ENCODE results near the gene RWDD3. TPM values are rescaled to one million over a fixed set of nuclear protein-coding genes. Genes with fewer than 3 reads are reported as not detected.

The RWDD3 gene
- polyA plus RNA-seq, 2 donors, result 7.8 to 26.9 TPM

DNA sequence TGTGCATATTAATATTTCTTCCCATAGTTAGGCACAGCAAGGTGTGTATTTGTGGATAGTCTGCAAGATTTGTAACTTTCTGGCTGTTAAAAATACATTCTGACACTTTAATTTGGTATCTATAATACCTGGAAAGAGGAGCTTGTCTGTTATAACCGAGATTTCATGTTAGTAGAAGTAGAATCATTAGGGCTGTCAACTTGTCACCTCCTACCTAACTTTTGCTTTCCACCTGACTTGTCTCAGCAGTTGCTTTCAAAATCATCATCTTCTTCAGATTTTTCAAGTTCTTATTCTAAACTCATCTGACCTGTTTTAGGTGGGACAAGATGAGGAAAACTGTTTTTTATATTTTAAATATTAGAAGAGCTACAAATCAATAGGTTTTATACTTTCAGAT is 11.0 kb downstream of the RWDD3 start:
- Histone ChIP-seq H3K4me3 (ENCODE audit: low read depth in 1 of 2, low read length in 2 of 2) (no peak overlapping the region), H3K4me1 (ENCODE audit: control insufficient read depth in 2 of 2, insufficient read depth in 2 of 2, low read length in 1 of 2) (no peaks in the 10 kb centered on the region), H3K27ac (ENCODE audit: low read depth in 2 of 2, low read length in 1 of 2) (no peak overlapping the region), H3K36me3 (ENCODE audit: control insufficient read depth in 2 of 2, insufficient read depth in 2 of 2, low read length in 1 of 2) (peaks cover 9 to 12% of the 10 kb centered on the region in 2 donors), H3K27me3 (ENCODE audit: control insufficient read depth in 1 of 2, insufficient read depth in 2 of 2, low read length in 2 of 2) (no peaks in the 10 kb centered on the region), H3K9me3 (ENCODE audit: control insufficient read depth in 2 of 2, insufficient read depth in 1 of 2, low read depth in 1 of 2, low read length in 1 of 2) (peaks cover 2 to 4% of the 10 kb centered on the region in 2 donors)
- 39 to 50% methylated on average over 1 of the region's 1 CpG for WGBS, 2 donors

DNA sequence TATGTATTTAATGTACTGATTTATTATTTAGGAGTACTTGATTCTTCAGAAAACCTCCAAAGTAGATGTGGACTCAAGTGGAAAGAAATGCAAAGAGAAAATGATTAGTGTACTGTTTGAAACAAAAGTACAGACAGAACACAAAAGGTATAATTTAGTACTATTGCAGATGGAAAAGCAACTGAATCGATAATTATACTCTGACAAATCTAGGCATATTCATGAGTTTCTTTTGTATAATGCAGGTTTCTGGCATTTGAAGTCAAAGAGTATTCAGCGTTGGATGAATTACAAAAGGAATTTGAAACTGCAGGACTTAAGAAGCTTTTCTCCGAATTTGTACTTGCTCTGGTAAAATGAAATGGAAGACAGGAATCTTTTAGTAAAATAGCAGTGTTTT is 12.5 kb downstream of the RWDD3 start:
- no peaks in the 10 kb centered on the region for H3K4me1 ChIP-seq (ENCODE audit: control insufficient read depth in 2 of 2, insufficient read depth in 2 of 2, low read length in 1 of 2)
- no peak overlapping the region for H3K27ac ChIP-seq (ENCODE audit: low read depth in 2 of 2, low read length in 1 of 2)
- H3K27me3 ChIP-seq (ENCODE audit: control insufficient read depth in 1 of 2, insufficient read depth in 2 of 2, low read length in 2 of 2), result no peaks in the 10 kb centered on the region
- H3K9me3 ChIP-seq (ENCODE audit: control insufficient read depth in 2 of 2, insufficient read depth in 1 of 2, low read depth in 1 of 2, low read length in 1 of 2), result peaks cover 0 to under 1% of the 10 kb centered on the region in 2 donors
- no peak overlapping the region for H3K4me3 ChIP-seq (ENCODE audit: low read depth in 1 of 2, low read length in 2 of 2)
- peaks cover 4% of the 10 kb centered on the region in 2 donors for H3K36me3 ChIP-seq (ENCODE audit: control insufficient read depth in 2 of 2, insufficient read depth in 2 of 2, low read length in 1 of 2)
- WGBS, 2 donors, result 75 to 80% methylated on average over 3 of the region's 3 CpGs

DNA sequence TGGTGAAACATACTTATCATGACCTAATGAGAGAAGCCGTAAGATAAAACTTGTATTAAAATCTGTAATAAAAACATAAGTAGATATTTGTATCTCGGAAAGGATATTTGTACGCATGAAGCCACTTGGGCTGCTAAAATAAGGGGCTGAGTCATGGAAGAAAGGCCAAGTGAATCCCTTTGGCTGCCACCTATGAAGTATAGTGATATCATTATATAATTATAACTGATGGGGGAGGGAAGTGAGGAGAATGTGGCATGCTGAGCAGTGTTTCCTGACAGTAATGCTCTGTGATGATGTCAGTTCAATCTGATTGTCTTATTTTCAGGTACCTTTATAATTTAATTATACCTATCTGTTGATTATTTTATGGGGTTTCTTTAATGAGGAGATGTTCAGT is 13.6 kb downstream of the RWDD3 start:
- WGBS, 2 donors, result 97 to 98% methylated on average over 3 of the region's 3 CpGs

DNA sequence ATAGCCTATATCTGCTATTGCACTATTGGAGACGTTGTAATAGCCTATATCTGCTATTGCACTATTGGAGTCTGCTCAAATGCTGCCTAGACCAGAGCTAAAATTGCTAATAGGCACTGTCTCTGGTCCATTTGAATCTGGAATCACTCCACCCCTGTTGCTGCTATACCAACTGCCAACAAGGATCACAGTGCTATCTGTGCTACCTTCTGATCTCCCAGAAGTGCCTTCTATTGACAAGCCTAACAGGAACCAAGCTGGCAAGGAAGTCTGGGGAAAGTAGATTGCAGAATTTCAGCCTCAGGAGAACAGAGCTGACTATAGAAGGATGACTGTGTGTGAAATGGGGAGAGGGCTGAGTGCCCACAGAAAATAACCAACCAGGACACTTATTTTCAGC is 15.9 kb downstream of the RWDD3 start:
- Histone ChIP-seq H3K27ac (ENCODE audit: low read depth in 2 of 2, low read length in 1 of 2) (no peak overlapping the region), H3K4me1 (ENCODE audit: control insufficient read depth in 2 of 2, insufficient read depth in 2 of 2, low read length in 1 of 2) (no peaks in the 10 kb centered on the region), H3K4me3 (ENCODE audit: low read depth in 1 of 2, low read length in 2 of 2) (no peak overlapping the region), H3K36me3 (ENCODE audit: control insufficient read depth in 2 of 2, insufficient read depth in 2 of 2, low read length in 1 of 2) (peaks cover 0 to 3% of the 10 kb centered on the region in 2 donors), H3K9me3 (ENCODE audit: control insufficient read depth in 2 of 2, insufficient read depth in 1 of 2, low read depth in 1 of 2, low read length in 1 of 2) (no peaks in the 10 kb centered on the region), H3K27me3 (ENCODE audit: control insufficient read depth in 1 of 2, insufficient read depth in 2 of 2, low read length in 2 of 2) (no peaks in the 10 kb centered on the region)
- WGBS, 2 donors, result 50 to 73% methylated on average over 1 of the region's 1 CpG

More for the DNA sequence above, 13.6 kb downstream of the RWDD3 start:
- peaks cover 0 to 3% of the 10 kb centered on the region in 2 donors for H3K36me3 ChIP-seq (ENCODE audit: control insufficient read depth in 2 of 2, insufficient read depth in 2 of 2, low read length in 1 of 2)
- no peaks in the 10 kb centered on the region for H3K27me3 ChIP-seq (ENCODE audit: control insufficient read depth in 1 of 2, insufficient read depth in 2 of 2, low read length in 2 of 2)
- H3K9me3 ChIP-seq (ENCODE audit: control insufficient read depth in 2 of 2, insufficient read depth in 1 of 2, low read depth in 1 of 2, low read length in 1 of 2), result no peaks in the 10 kb centered on the region
- no peaks in the 10 kb centered on the region for H3K4me1 ChIP-seq (ENCODE audit: control insufficient read depth in 2 of 2, insufficient read depth in 2 of 2, low read length in 1 of 2)
- no peak overlapping the region for H3K4me3 ChIP-seq (ENCODE audit: low read depth in 1 of 2, low read length in 2 of 2)
- no peak overlapping the region for H3K27ac ChIP-seq (ENCODE audit: low read depth in 2 of 2, low read length in 1 of 2)

DNA sequence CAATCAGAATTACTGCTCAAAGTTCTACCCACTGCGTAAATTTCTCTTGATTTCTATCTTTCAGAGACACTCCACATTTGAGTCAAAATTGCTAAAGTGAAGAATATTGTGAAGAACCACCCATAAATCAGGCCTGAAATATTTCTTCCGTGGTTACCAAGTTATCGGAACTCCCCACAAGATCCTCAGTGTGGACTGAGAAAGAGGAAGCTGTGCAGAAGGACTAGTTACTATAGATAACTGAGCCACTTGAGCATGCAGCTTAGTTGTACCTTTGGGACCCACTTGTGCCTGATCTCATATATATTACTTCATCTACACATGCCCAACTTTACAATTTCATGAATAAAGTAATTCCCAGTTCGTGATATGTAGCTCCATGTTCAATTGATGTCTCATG is 18.4 kb downstream of the RWDD3 start:
- 88 to 89% methylated on average over 4 of the region's 4 CpGs for WGBS, 2 donors
- no peak overlapping the region for H3K27ac ChIP-seq (ENCODE audit: low read depth in 2 of 2, low read length in 1 of 2)
- H3K4me1 ChIP-seq (ENCODE audit: control insufficient read depth in 2 of 2, insufficient read depth in 2 of 2, low read length in 1 of 2), result no peaks in the 10 kb centered on the region
- no peak overlapping the region for H3K4me3 ChIP-seq (ENCODE audit: low read depth in 1 of 2, low read length in 2 of 2)
- H3K36me3 ChIP-seq (ENCODE audit: control insufficient read depth in 2 of 2, insufficient read depth in 2 of 2, low read length in 1 of 2), result peaks cover 0 to 3% of the 10 kb centered on the region in 2 donors
- H3K27me3 ChIP-seq (ENCODE audit: control insufficient read depth in 1 of 2, insufficient read depth in 2 of 2, low read length in 2 of 2), result no peaks in the 10 kb centered on the region
- no peaks in the 10 kb centered on the region for H3K9me3 ChIP-seq (ENCODE audit: control insufficient read depth in 2 of 2, insufficient read depth in 1 of 2, low read depth in 1 of 2, low read length in 1 of 2)

DNA sequence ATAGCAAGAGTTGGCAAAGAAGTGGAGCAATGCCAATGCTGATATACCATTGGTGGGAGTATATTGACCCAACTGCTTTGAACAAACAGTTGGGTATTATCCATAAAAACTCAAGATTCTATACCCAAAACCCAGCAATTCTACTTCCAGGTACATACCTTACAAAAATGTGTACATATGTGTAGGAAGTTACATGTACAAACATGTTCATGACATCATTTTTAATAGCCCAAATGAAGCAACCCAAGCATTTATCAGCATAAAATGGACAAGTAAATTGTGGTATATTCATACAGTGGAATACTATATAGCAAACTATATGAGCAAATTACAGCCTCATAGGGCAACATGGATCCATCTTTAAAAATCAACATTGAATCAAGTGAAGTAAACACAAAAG is 20.9 kb downstream of the RWDD3 start:
- Histone ChIP-seq H3K27me3 (ENCODE audit: control insufficient read depth in 1 of 2, insufficient read depth in 2 of 2, low read length in 2 of 2) (no peaks in the 10 kb centered on the region), H3K9me3 (ENCODE audit: control insufficient read depth in 2 of 2, insufficient read depth in 1 of 2, low read depth in 1 of 2, low read length in 1 of 2) (no peaks in the 10 kb centered on the region), H3K36me3 (ENCODE audit: control insufficient read depth in 2 of 2, insufficient read depth in 2 of 2, low read length in 1 of 2) (peaks cover 0 to under 1% of the 10 kb centered on the region in 2 donors), H3K4me1 (ENCODE audit: control insufficient read depth in 2 of 2, insufficient read depth in 2 of 2, low read length in 1 of 2) (no peaks in the 10 kb centered on the region), H3K27ac (ENCODE audit: low read depth in 2 of 2, low read length in 1 of 2) (no peak overlapping the region), H3K4me3 (ENCODE audit: low read depth in 1 of 2, low read length in 2 of 2) (no peak overlapping the region)

DNA sequence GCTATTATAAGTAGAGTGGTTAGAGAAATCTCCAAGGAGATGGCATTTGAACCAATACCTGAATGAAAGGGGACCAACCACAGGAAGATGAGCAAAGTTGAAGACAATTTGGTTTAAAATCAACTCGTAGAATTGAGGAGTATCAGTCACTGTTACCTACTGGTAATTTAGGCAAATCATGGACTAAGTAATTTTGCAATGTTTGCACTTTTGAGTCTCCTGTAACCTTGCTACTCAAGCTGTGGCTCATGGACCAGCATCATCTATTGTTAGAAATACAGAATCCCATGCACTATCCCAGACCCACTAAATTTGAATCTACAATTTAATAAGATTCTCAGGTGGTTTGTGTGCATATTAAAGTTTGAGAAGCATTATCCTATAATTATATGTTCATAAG is 21.8 kb downstream of the RWDD3 start:
- H3K4me1 ChIP-seq (ENCODE audit: control insufficient read depth in 2 of 2, insufficient read depth in 2 of 2, low read length in 1 of 2), result no peaks in the 10 kb centered on the region
- no peak overlapping the region for H3K4me3 ChIP-seq (ENCODE audit: low read depth in 1 of 2, low read length in 2 of 2)
- no peaks in the 10 kb centered on the region for H3K9me3 ChIP-seq (ENCODE audit: control insufficient read depth in 2 of 2, insufficient read depth in 1 of 2, low read depth in 1 of 2, low read length in 1 of 2)
- 70 to 84% methylated on average over 1 of the region's 1 CpG for WGBS, 2 donors
- no peaks in the 10 kb centered on the region for H3K27me3 ChIP-seq (ENCODE audit: control insufficient read depth in 1 of 2, insufficient read depth in 2 of 2, low read length in 2 of 2)
- no peaks in the 10 kb centered on the region for H3K36me3 ChIP-seq (ENCODE audit: control insufficient read depth in 2 of 2, insufficient read depth in 2 of 2, low read length in 1 of 2)
- no peak overlapping the region for H3K27ac ChIP-seq (ENCODE audit: low read depth in 2 of 2, low read length in 1 of 2)

DNA sequence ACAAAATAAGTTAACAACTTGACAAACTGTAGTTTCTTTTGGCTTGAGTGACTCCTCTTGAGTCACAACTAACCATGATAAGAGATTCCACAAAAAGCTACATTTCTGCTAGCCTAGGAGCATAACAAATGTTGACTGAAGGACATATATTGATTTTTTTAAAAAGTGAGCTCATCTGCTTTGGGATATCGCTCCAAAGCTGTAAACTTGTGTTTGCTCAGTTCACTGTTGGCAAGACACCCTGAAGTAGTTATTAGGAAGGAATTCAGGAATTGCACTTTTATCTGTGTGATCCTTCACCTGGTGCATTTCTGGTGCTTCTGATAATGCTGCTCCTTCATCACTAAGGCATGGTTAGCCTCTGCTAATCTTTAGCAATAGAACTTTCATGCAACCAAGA is 23.7 kb downstream of the RWDD3 start:
- H3K27ac ChIP-seq (ENCODE audit: low read depth in 2 of 2, low read length in 1 of 2), result no peak overlapping the region
- H3K4me3 ChIP-seq (ENCODE audit: low read depth in 1 of 2, low read length in 2 of 2), result no peak overlapping the region
- H3K9me3 ChIP-seq (ENCODE audit: control insufficient read depth in 2 of 2, insufficient read depth in 1 of 2, low read depth in 1 of 2, low read length in 1 of 2), result no peaks in the 10 kb centered on the region
- H3K27me3 ChIP-seq (ENCODE audit: control insufficient read depth in 1 of 2, insufficient read depth in 2 of 2, low read length in 2 of 2), result no peaks in the 10 kb centered on the region
- no peaks in the 10 kb centered on the region for H3K36me3 ChIP-seq (ENCODE audit: control insufficient read depth in 2 of 2, insufficient read depth in 2 of 2, low read length in 1 of 2)
- no peaks in the 10 kb centered on the region for H3K4me1 ChIP-seq (ENCODE audit: control insufficient read depth in 2 of 2, insufficient read depth in 2 of 2, low read length in 1 of 2)
- 70 to 76% methylated on average over 1 of the region's 1 CpG for WGBS, 2 donors

DNA sequence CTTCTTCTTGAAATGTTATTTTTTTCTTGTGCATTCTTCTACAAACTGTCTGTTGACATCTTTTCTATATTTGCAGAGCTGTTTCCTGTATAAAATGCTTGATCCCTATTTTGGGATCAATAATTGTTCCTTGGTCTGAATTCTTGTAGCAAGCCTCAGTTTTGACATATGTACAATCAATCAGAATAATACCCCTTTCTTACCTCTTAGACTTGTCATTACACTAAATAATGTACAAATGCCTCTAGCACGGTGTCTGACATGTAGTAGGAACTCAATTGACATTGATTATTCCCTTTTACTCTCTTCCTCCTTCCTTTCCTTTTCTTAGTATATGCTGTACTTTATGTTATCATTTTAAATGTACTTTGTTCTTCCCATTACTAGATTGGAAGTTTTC is 25.2 kb downstream of the RWDD3 start:
- Histone ChIP-seq H3K4me1 (ENCODE audit: control insufficient read depth in 2 of 2, insufficient read depth in 2 of 2, low read length in 1 of 2) (no peaks in the 10 kb centered on the region), H3K36me3 (ENCODE audit: control insufficient read depth in 2 of 2, insufficient read depth in 2 of 2, low read length in 1 of 2) (no peaks in the 10 kb centered on the region), H3K27ac (ENCODE audit: low read depth in 2 of 2, low read length in 1 of 2) (no peak overlapping the region), H3K27me3 (ENCODE audit: control insufficient read depth in 1 of 2, insufficient read depth in 2 of 2, low read length in 2 of 2) (no peaks in the 10 kb centered on the region), H3K9me3 (ENCODE audit: control insufficient read depth in 2 of 2, insufficient read depth in 1 of 2, low read depth in 1 of 2, low read length in 1 of 2) (no peaks in the 10 kb centered on the region), H3K4me3 (ENCODE audit: low read depth in 1 of 2, low read length in 2 of 2) (no peak overlapping the region)
- WGBS, 2 donors, result 58 to 78% methylated on average over 1 of the region's 1 CpG

DNA sequence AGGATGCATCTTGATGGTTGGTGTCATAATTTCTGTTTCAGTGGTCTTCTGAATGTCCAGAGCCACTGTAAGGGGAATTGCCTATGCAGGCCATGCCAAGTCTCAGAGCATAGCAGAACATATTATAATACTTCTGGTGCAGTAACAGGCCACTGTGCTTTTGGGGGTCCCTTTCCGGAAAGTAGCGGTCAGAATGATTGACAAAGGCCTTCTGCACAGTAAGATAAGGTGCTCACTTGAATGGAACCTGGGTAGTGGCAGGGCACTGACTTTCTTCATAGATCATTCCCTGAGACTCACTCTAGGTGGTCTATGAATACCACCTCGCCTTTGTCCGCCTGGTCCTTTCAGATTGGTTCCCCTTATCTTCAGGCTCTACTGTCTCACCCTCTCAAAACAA is 28.9 kb downstream of the RWDD3 start:
- Histone ChIP-seq H3K4me3 (ENCODE audit: low read depth in 1 of 2, low read length in 2 of 2) (no peak overlapping the region), H3K27ac (ENCODE audit: low read depth in 2 of 2, low read length in 1 of 2) (no peak overlapping the region), H3K4me1 (ENCODE audit: control insufficient read depth in 2 of 2, insufficient read depth in 2 of 2, low read length in 1 of 2) (no peaks in the 10 kb centered on the region), H3K27me3 (ENCODE audit: control insufficient read depth in 1 of 2, insufficient read depth in 2 of 2, low read length in 2 of 2) (no peaks in the 10 kb centered on the region), H3K36me3 (ENCODE audit: control insufficient read depth in 2 of 2, insufficient read depth in 2 of 2, low read length in 1 of 2) (no peaks in the 10 kb centered on the region), H3K9me3 (ENCODE audit: control insufficient read depth in 2 of 2, insufficient read depth in 1 of 2, low read depth in 1 of 2, low read length in 1 of 2) (no peaks in the 10 kb centered on the region)
- WGBS, 2 donors, result 88 to 93% methylated on average over 4 of the region's 4 CpGs

Data from esophagus (tissue), 2 donors.